H1 (cell line): ENCODE measurements around the gene ACY1. TPM values are rescaled to one million over a fixed set of nuclear protein-coding genes. Genes with fewer than 3 reads are reported as not detected.

Experiments
- CTCF ChIA-PET: fragments of 300-600 bp; sonication (Branson Sonifier 250); formaldehyde crosslinking; loops from one replicate; lab custom pipeline; 2021; ENCODE audit not compliant: partially characterized antibody; lab: Charles Lee
- POLR2A ChIA-PET: fragments of 300-600 bp; sonication (Branson Sonifier 250); formaldehyde crosslinking; loops from one replicate; lab custom pipeline; 2021; ENCODE audit warnings: inconsistent platforms; ENCODE audit not compliant: partially characterized antibody; lab: Charles Lee
- DNase-seq, 2 experiments: peaks; one replicate each; pipeline versions ENCODE4 v3.0.0 to v3.0.0-alpha.2; 2010 to 2022; ENCODE audit warnings: low spot score in 2 of 2, low read depth in 1 of 2, mixed read lengths in 1 of 2
- FAIRE-seq: peaks from 2 replicates; lab custom pipeline; 2011; peaks lifted over from hg19 to GRCh38; lab: Jason Lieb, UNC
- H2AFZ ChIP-seq: 2 replicates; pipeline ENCODE4 v1.8.1; 2012; ENCODE audit warnings: low read length, inconsistent platforms
- H2AK5ac ChIP-seq: 2 replicates; pipeline ENCODE4 v1.6.1; 2013; ENCODE audit warnings: low read depth, low read length
- H2BK120ac ChIP-seq: replicated peaks from 2 replicates; pipeline ENCODE3; 2013; ENCODE audit warnings: low read depth, low read length, inconsistent platforms
- H2BK12ac ChIP-seq: 2 replicates; pipeline ENCODE4 v1.6.1; 2013; ENCODE audit warnings: low read depth, low read length
- H2BK15ac ChIP-seq: 2 replicates; pipeline ENCODE4 v1.6.1; 2013; ENCODE audit warnings: low read length
- H2BK20ac ChIP-seq: 2 replicates; pipeline ENCODE4 v1.6.1; 2013; ENCODE audit warnings: low read length
- H2BK5ac ChIP-seq: 2 replicates; pipeline ENCODE4 v1.6.1; 2013; ENCODE audit warnings: low read depth, low read length
- H3K14ac ChIP-seq: 2 replicates; pipeline ENCODE4 v1.6.1; 2013; ENCODE audit warnings: inconsistent platforms; ENCODE audit not compliant: insufficient read length
- H3K18ac ChIP-seq: 2 replicates; pipeline ENCODE4 v1.6.1; 2013; ENCODE audit warnings: low read length; ENCODE audit errors: extremely low read depth
- H3K23ac ChIP-seq: 2 replicates; pipeline ENCODE4 v1.6.1; 2013; ENCODE audit warnings: inconsistent platforms; ENCODE audit not compliant: insufficient read length
- H3K23me2 ChIP-seq: 2 replicates; pipeline ENCODE4 v1.6.1; 2013; ENCODE audit warnings: low read depth, low read length
- H3K27ac ChIP-seq: 2 replicates; pipeline ENCODE4 v1.6.1; 2011; ENCODE audit warnings: low read depth, low read length, inconsistent platforms
- H3K27me3 ChIP-seq, 4 experiments: replicated peaks in 1 of 4; 1 replicate in 1 of 4; 2 replicates in 3 of 4; pipeline versions ENCODE4 v1.6.1 to v1.8.1; 2011 to 2013; ENCODE audit warnings: low read length in 3 of 4, mild to moderate bottlenecking in 3 of 4, inconsistent platforms in 2 of 4, mixed read lengths in 2 of 4, moderate library complexity in 1 of 4; ENCODE audit not compliant: control insufficient read depth in 3 of 4, insufficient read depth in 3 of 4; ENCODE audit errors: extremely low read depth in 1 of 4
- H3K36me3 ChIP-seq, 4 experiments: 2 replicates each; pipeline versions ENCODE4 v1.6.1 to v1.8.1; 2011 to 2013; ENCODE audit warnings: mild to moderate bottlenecking in 4 of 4, low read length in 3 of 4, moderate library complexity in 2 of 4, control low read depth in 1 of 4, inconsistent platforms in 1 of 4; ENCODE audit not compliant: insufficient read depth in 4 of 4, control insufficient read depth in 2 of 4
- H3K4ac ChIP-seq: replicated peaks from 2 replicates; pipeline ENCODE3; 2013; ENCODE audit warnings: low read length, low read depth, mixed read lengths, inconsistent platforms; ENCODE audit not compliant: insufficient read length
- H3K4me1 ChIP-seq, 4 experiments: replicated peaks in 1 of 4; 1 replicate in 1 of 4; 2 replicates in 3 of 4; pipeline versions ENCODE4 v1.6.1 to v1.8.1; 2011 to 2013; ENCODE audit warnings: low read length in 3 of 4, inconsistent platforms in 2 of 4, mixed read lengths in 1 of 4; ENCODE audit not compliant: insufficient read depth in 4 of 4, control insufficient read depth in 3 of 4
- H3K4me2 ChIP-seq, 2 experiments: 2 replicates each; pipeline versions ENCODE4 v1.6.1 to v1.8.1; 2011 to 2013; ENCODE audit warnings: low read depth in 2 of 2, low read length in 2 of 2, control low read depth in 1 of 2, inconsistent platforms in 1 of 2, mild to moderate bottlenecking in 1 of 2; ENCODE audit not compliant: insufficient read depth in 1 of 2
- H3K4me3 ChIP-seq, 4 experiments: fragments of 200-600, 300-600 bp in 1 of 4; sonication (generic), shearing (Covaris generic), sonication (Bioruptor Twin) in 1 of 4; 2 replicates each; pipeline versions ENCODE4 v1.5.1 to v1.8.1; 2011 to 2016; ENCODE audit warnings: low read length in 4 of 4, low read depth in 3 of 4, control low read depth in 2 of 4, inconsistent platforms in 2 of 4, mild to moderate bottlenecking in 2 of 4, mixed read lengths in 1 of 4, moderate library complexity in 1 of 4; ENCODE audit not compliant: insufficient read depth in 2 of 4; ENCODE audit errors: extremely low read depth in 1 of 4
- H3K56ac ChIP-seq: replicated peaks from 2 replicates; pipeline ENCODE3; 2013; ENCODE audit warnings: low read depth, mild to moderate bottlenecking, mixed read lengths, low read length, inconsistent platforms; ENCODE audit not compliant: insufficient read length
- H3K79me1 ChIP-seq: 2 replicates; pipeline ENCODE4 v1.6.1; 2013; ENCODE audit warnings: low read depth, low read length, control low read depth
- H3K79me2 ChIP-seq, 2 experiments: 2 replicates each; pipeline versions ENCODE4 v1.6.1 to v1.8.1; 2012 to 2013; ENCODE audit warnings: low read length in 2 of 2, mild to moderate bottlenecking in 2 of 2, inconsistent platforms in 1 of 2; ENCODE audit not compliant: insufficient read depth in 2 of 2, control insufficient read depth in 1 of 2
- H3K9ac ChIP-seq, 4 experiments: replicated peaks in 1 of 4; 1 replicate in 1 of 4; 2 replicates in 3 of 4; pipeline versions ENCODE4 v1.6.1 to v1.8.1; 2011 to 2013; ENCODE audit warnings: low read depth in 3 of 4, low read length in 3 of 4, control low read depth in 2 of 4, mild to moderate bottlenecking in 2 of 4, moderate library complexity in 2 of 4, inconsistent platforms in 1 of 4; ENCODE audit errors: extremely low read depth in 1 of 4
- H3K9me3 ChIP-seq, 2 experiments: 2 replicates each; pipeline versions ENCODE4 v1.6.1 to v1.8.1; 2012 to 2013; ENCODE audit warnings: mild to moderate bottlenecking in 2 of 2, moderate library complexity in 2 of 2, control low read depth in 1 of 2, inconsistent platforms in 1 of 2, low read depth in 1 of 2, low read length in 1 of 2, mixed read lengths in 1 of 2; ENCODE audit not compliant: insufficient read depth in 2 of 2
- H4K20me1 ChIP-seq, 2 experiments: replicated peaks in 1 of 2; 2 replicates each; pipeline versions ENCODE3 to v1.8.1; 2011 to 2013; ENCODE audit warnings: inconsistent platforms in 2 of 2, low read length in 2 of 2, mild to moderate bottlenecking in 1 of 2; ENCODE audit not compliant: insufficient read depth in 2 of 2, control insufficient read depth in 1 of 2
- H4K5ac ChIP-seq: 2 replicates; pipeline ENCODE4 v1.6.1; 2013; ENCODE audit warnings: low read length, low read depth, mixed read lengths, inconsistent platforms; ENCODE audit not compliant: insufficient read length
- H4K8ac ChIP-seq: 2 replicates; pipeline ENCODE4 v1.8.0; 2013; ENCODE audit warnings: mild to moderate bottlenecking, moderate library complexity, low read length, inconsistent platforms; ENCODE audit not compliant: insufficient read depth; ENCODE audit errors: extremely low read depth
- H4K91ac ChIP-seq: replicated peaks from 2 replicates; pipeline ENCODE3; 2013; ENCODE audit warnings: low read length, mixed read lengths, inconsistent platforms; ENCODE audit not compliant: insufficient read length
- CHD1 ChIP-seq: IDR thresholded peaks from 2 replicates; pipeline ENCODE4 v1.6.1; 2012; ENCODE audit warnings: low read depth, low read length, improper control_type of control experiment
- CREB1 ChIP-seq: IDR thresholded peaks from 2 replicates; pipeline ENCODE4 v1.6.1; 2012; ENCODE audit warnings: inconsistent platforms
- FOSL1 ChIP-seq: IDR thresholded peaks from 2 replicates; pipeline ENCODE4 v1.6.1; 2011; ENCODE audit warnings: mild to moderate bottlenecking, low read depth, low read length, moderate library complexity; ENCODE audit not compliant: insufficient read depth
- HDAC6 ChIP-seq: IDR thresholded peaks from one replicate; pipeline ENCODE4 v1.7.1; 2012; ENCODE audit warnings: low read depth, mild to moderate bottlenecking, inconsistent platforms, low read length, moderate library complexity
- JUN ChIP-seq: IDR thresholded peaks from 2 replicates; pipeline ENCODE4 v1.6.1; 2011; ENCODE audit warnings: low read depth, mild to moderate bottlenecking, improper control_type of control experiment, low read length
- POU5F1 ChIP-seq: IDR thresholded peaks from 2 replicates; pipeline ENCODE4 v1.6.1; 2011; ENCODE audit warnings: low read depth, mild to moderate bottlenecking, low read length, moderate library complexity
- RBBP5 ChIP-seq: IDR thresholded peaks from 2 replicates; pipeline ENCODE4 v1.7.1; 2012; ENCODE audit warnings: low read depth, mild to moderate bottlenecking, inconsistent platforms, low read length, moderate library complexity, borderline replicate concordance
- SAP30 ChIP-seq: fragments of 300-600 bp; sonication (generic); IDR thresholded peaks from 2 replicates; pipeline ENCODE4 v1.7.1; 2012; ENCODE audit warnings: low read length, moderate library complexity, mild to moderate bottlenecking, inconsistent platforms; ENCODE audit not compliant: insufficient read depth, insufficient replicate concordance
- SIX5 ChIP-seq: IDR thresholded peaks from 2 replicates; pipeline ENCODE4 v1.6.1; 2011; ENCODE audit warnings: mild to moderate bottlenecking, low read depth, low read length
- TAF7 ChIP-seq: optimal IDR thresholded peaks from 2 replicates; pipeline ENCODE3; 2011; ENCODE audit warnings: low read depth, mild to moderate bottlenecking, inconsistent platforms, low read length, moderate library complexity, borderline replicate concordance
- TBP ChIP-seq: IDR thresholded peaks from 2 replicates; pipeline ENCODE4 v1.6.1; 2011; ENCODE audit warnings: low read depth, low read length, improper control_type of control experiment
- WGBS, 2 experiments: shearing (Covaris generic) in 1 of 2; methylation state at CpG; one replicate each; pipeline versions ENCODE4 v1.1.6 to v1.1.7; 2013 to 2015; ENCODE audit warnings: low lambda C conversion rate in 2 of 2, mixed read lengths in 2 of 2, inconsistent platforms in 1 of 2, low coverage in 1 of 2, missing lambda C conversion rate in 1 of 2; ENCODE audit not compliant: insufficient replicate concordance in 2 of 2, insufficient coverage in 1 of 2, insufficient read length in 1 of 2; ENCODE audit errors: extremely low coverage in 1 of 2, missing lambda C conversion rate in 1 of 2; 5-methylcytosine and 5-hydroxymethylcytosine counted together
- polyA plus RNA-seq, 7 experiments: library from polyadenylated mRNA; depleted of rRNA in 3 of 7; stranded (reverse) in 5 of 7; unstranded in 2 of 7; fragments of >200 nt in 5 of 7; fragments of 200-250 nt in 2 of 7; gene quantifications; 1 replicate in 5 of 7; 2 replicates in 1 of 7; 4 replicates in 1 of 7; pipeline versions ENCODE4 v1.2.1 to v1.2.3, GENCODE V29; 2011 to 2013; ENCODE audit warnings: missing spikeins in 2 of 7, mixed read lengths in 2 of 7
- total RNA-seq: library from RNA; stranded (reverse); fragmentation: NEBNext Ultra II Directional; extraction: Animal tissue kit (Norgen Biotek cat#: 25700); gene quantifications from 2 replicates; pipeline ENCODE4 v1.2.1, GENCODE V29; 2021
- TF ChIP-seq, protein P1 (sequence below): IDR thresholded peaks from 2 replicates; pipeline ENCODE4 v1.6.1; 2012; ENCODE audit warnings: inconsistent platforms
- TF ChIP-seq, protein P2 (sequence below): IDR thresholded peaks from 2 replicates; pipeline ENCODE4 v1.6.1; 2011; ENCODE audit warnings: low read length, improper control_type of control experiment

ACY1 gene
- total and polyA plus RNA-seq, 2 of the 8 experiments (the other 6 are each of a cell fraction or from before 2014, with no cell fraction given), result 48.3 to 113 TPM

DNA sequence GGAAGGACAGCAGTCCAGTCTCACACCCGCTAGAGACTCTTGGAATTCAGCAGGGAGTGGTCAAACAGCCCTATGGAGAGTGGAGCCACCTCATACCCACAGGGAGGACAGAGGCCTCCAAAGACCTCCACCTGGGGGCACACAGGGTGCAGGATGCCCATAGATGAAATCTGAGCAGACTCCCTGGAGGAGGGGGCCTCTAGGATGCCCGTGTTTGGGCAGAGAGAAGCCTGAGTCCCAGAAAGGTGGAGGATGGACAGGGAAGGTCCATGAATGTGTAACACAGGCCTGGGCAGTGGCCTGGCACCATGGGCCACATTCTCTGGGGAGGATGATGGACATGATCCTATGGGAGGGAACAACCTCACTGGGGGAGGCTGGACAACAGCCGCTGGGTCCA, 51.3 kb downstream of the ACY1 start:
- no peaks in the 10 kb centered on the region for H3K9me3 ChIP-seq
- H3K27ac ChIP-seq, result no peak overlapping the region
- no peak overlapping the region for H2BK15ac ChIP-seq
- H2BK12ac ChIP-seq, result no peak overlapping the region
- H4K8ac ChIP-seq, result no peak overlapping the region
- H3K36me3 ChIP-seq, result no peaks in the 10 kb centered on the region
- H4K5ac ChIP-seq, result no peak overlapping the region
- H3K4me3 ChIP-seq, result no peak overlapping the region
- no peak for DNase-seq
- TF ChIP-seq CHD1, result no peak
- TF ChIP-seq SIX5, result no peak
- TF ChIP-seq, protein P1, sequence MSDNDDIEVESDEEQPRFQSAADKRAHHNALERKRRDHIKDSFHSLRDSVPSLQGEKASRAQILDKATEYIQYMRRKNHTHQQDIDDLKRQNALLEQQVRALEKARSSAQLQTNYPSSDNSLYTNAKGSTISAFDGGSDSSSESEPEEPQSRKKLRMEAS, result no peak
- TF ChIP-seq, protein P2, sequence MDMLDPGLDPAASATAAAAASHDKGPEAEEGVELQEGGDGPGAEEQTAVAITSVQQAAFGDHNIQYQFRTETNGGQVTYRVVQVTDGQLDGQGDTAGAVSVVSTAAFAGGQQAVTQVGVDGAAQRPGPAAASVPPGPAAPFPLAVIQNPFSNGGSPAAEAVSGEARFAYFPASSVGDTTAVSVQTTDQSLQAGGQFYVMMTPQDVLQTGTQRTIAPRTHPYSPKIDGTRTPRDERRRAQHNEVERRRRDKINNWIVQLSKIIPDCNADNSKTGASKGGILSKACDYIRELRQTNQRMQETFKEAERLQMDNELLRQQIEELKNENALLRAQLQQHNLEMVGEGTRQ, result no peak
- TF ChIP-seq HDAC6, result no peak
- no peak for TF ChIP-seq RBBP5
- TF ChIP-seq POU5F1, result no peak
- TF ChIP-seq JUN, result no peak
- TF ChIP-seq SAP30, result no peak
- TF ChIP-seq CREB1, result no peak
- no peak for TF ChIP-seq FOSL1
- TF ChIP-seq TBP, result no peak
- no peak for TF ChIP-seq TAF7
- H2BK20ac ChIP-seq, result no peak overlapping the region
- FAIRE-seq, result no peak
- H2AFZ ChIP-seq, result no peak overlapping the region
- no peak overlapping the region for H4K91ac ChIP-seq
- no peaks in the 10 kb centered on the region for H3K79me1 ChIP-seq
- ChIA-PET POLR2A (interaction anchor here (1.0 kb wide), 1 partner anchor 15 kb away, joined by 3 read pairs; no protein-coding TSS in a partner anchor), CTCF (interaction anchor here (1.2 to 33.0 kb wide), 3 partner anchors 10 to 23 kb away, joined by 3 to 984 read pairs (median 160); partner anchors contain the start of gene DUSP7)
- no peak overlapping the region for H2BK5ac ChIP-seq
- no peaks in the 10 kb centered on the region for H4K20me1 ChIP-seq
- H3K79me2 ChIP-seq, result no peaks in the 10 kb centered on the region
- no peak overlapping the region for H2BK120ac ChIP-seq
- H3K9ac ChIP-seq, result no peak overlapping the region
- no peaks in the 10 kb centered on the region for H3K27me3 ChIP-seq
- H3K4me2 ChIP-seq, result no peak overlapping the region
- no peak overlapping the region for H3K4ac ChIP-seq
- 95% methylated on average over 3 of the region's 3 CpGs; no CpG with 5 or more reads in 1 of the 2 experiments for WGBS, 2 experiments
- no peaks in the 10 kb centered on the region for H3K23me2 ChIP-seq
- H3K56ac ChIP-seq, result no peak overlapping the region
- no peak overlapping the region for H2AK5ac ChIP-seq
- peaks cover 0 to 6% (median 1%) of the 10 kb centered on the region in 4 experiments; a peak in 2 of 7 replicates for H3K4me1 ChIP-seq
- no peak overlapping the region for H3K18ac ChIP-seq
- no peak overlapping the region for H3K14ac ChIP-seq
- H3K23ac ChIP-seq, result no peak overlapping the region
